Subcutaneous abdominal adipose tissue (tissue), 5 donors: ENCODE results near the gene BMS1.
"Not testable (repeated sequence)": the region's sequence is repeated elsewhere in the genome, so short reads cannot be mapped to it uniquely, and the experiment has no call there.

Experiments used
- H3K27ac ChIP-seq: one replicate; pipeline ENCODE4 v1.7.0; 2013; ENCODE audit warnings: low read depth, mild to moderate bottlenecking, inconsistent platforms, low read length, moderate library complexity
- H3K27me3 ChIP-seq, 5 donors: one replicate each; pipeline ENCODE4 v1.7.0; 2013; ENCODE audit warnings: low read length in 5 of 5, inconsistent platforms in 1 of 5; ENCODE audit not compliant: control insufficient read depth in 5 of 5, insufficient read depth in 4 of 5
- H3K36me3 ChIP-seq, 5 donors: one replicate each; pipeline ENCODE4 v1.7.0; 2013; ENCODE audit warnings: low read length in 5 of 5; ENCODE audit not compliant: control insufficient read depth in 5 of 5, insufficient read depth in 5 of 5
- H3K4me1 ChIP-seq, 5 donors: one replicate each; pipeline ENCODE4 v1.7.0; 2013; ENCODE audit warnings: low read length in 5 of 5, mild to moderate bottlenecking in 3 of 5, moderate library complexity in 1 of 5; ENCODE audit not compliant: control insufficient read depth in 5 of 5, insufficient read depth in 5 of 5
- H3K4me3 ChIP-seq, 5 donors: one replicate each; pipeline ENCODE4 v1.7.0; 2013; ENCODE audit warnings: low read length in 5 of 5, low read depth in 1 of 5
- H3K9ac ChIP-seq, 5 donors: one replicate each; pipeline ENCODE4 v1.7.0; 2013; ENCODE audit warnings: low read length in 5 of 5, mild to moderate bottlenecking in 4 of 5, moderate library complexity in 3 of 5
- H3K9me3 ChIP-seq, 5 donors: one replicate each; pipeline ENCODE4 v1.7.0; 2013; ENCODE audit warnings: low read length in 5 of 5; ENCODE audit not compliant: control insufficient read depth in 5 of 5
- donor health status: healthy.
- donor health status: healthy.
- donor health status: healthy.
- donor health status: healthy.
- donor health status: healthy.

Gene BMS1

GRCh38 chr10:42847261-42847660 is 64.7 kb downstream of the BMS1 start:
- not testable (repeated sequence) for H3K36me3 ChIP-seq, H3K27ac ChIP-seq, H3K9me3 ChIP-seq, H3K4me3 ChIP-seq, H3K9ac ChIP-seq, H3K4me1 ChIP-seq
- peaks cover 0 to 10% (median 7%) of the 10 kb centered on the region in 5 donors for H3K27me3 ChIP-seq

GRCh38 chr10:42850931-42851330 is 68.3 kb downstream of the BMS1 start:
- Histone ChIP-seq H3K9me3 (peaks cover 0 to 7% (median 0%) of the 10 kb centered on the region in 5 donors), H3K36me3 (no peaks in the 10 kb centered on the region), H3K27me3 (peaks cover 0 to 3% (median 0%) of the 10 kb centered on the region in 5 donors), H3K9ac (no peak overlapping the region), H3K4me3 (no peak overlapping the region), H3K27ac (no peak overlapping the region), H3K4me1 (no peaks in the 10 kb centered on the region)

GRCh38 chr10:42859256-42859655 is 76.7 kb downstream of the BMS1 start:
- Histone ChIP-seq H3K9ac (no peak overlapping the region), H3K9me3 (no peaks in the 10 kb centered on the region), H3K4me1 (no peaks in the 10 kb centered on the region), H3K36me3 (no peaks in the 10 kb centered on the region), H3K4me3 (no peak overlapping the region), H3K27me3 (peaks cover 0 to 11% (median 0%) of the 10 kb centered on the region in 5 donors), H3K27ac (no peak overlapping the region)

- H3K9ac ChIP-seq, H3K27ac ChIP-seq, H3K4me1 ChIP-seq, H3K36me3 ChIP-seq, H3K9me3 ChIP-seq, H3K4me3 ChIP-seq: not testable (repeated sequence)
- peaks cover 0 to 11% (median 6%) of the 10 kb centered on the region in 5 donors for H3K27me3 ChIP-seq
These were observed 77.4 kb downstream of the BMS1 start for GRCh38 chr10:42860016-42860415.

- H3K4me3 ChIP-seq, H3K9me3 ChIP-seq, H3K36me3 ChIP-seq, H3K27ac ChIP-seq, H3K9ac ChIP-seq: not testable (repeated sequence)
- H3K4me1 ChIP-seq = peaks cover 2 to 11% (median 9%) of the 10 kb centered on the region in 5 donors
- peaks cover 2 to 24% (median 20%) of the 10 kb centered on the region in 5 donors for H3K27me3 ChIP-seq
These were observed 80.2 kb downstream of the BMS1 start for GRCh38 chr10:42862801-42863200.

GRCh38 chr10:42864575-42864974 is 82.0 kb downstream of the BMS1 start:
- H3K4me3 ChIP-seq = no peak overlapping the region
- H3K27me3 ChIP-seq = peaks cover 2 to 21% (median 18%) of the 10 kb centered on the region in 5 donors
- no peaks in the 10 kb centered on the region for H3K9me3 ChIP-seq
- H3K27ac ChIP-seq = no peak overlapping the region
- peaks cover 2 to 11% (median 9%) of the 10 kb centered on the region in 5 donors for H3K4me1 ChIP-seq
- no peaks in the 10 kb centered on the region for H3K36me3 ChIP-seq
- no peak overlapping the region for H3K9ac ChIP-seq

- Histone ChIP-seq H3K27me3 (peaks cover 2 to 21% (median 15%) of the 10 kb centered on the region in 5 donors), H3K4me3 (no peak overlapping the region), H3K36me3 (no peaks in the 10 kb centered on the region), H3K9me3 (no peaks in the 10 kb centered on the region), H3K4me1 (peaks cover 2 to 14% (median 12%) of the 10 kb centered on the region in 5 donors), H3K27ac (no peak overlapping the region), H3K9ac (no peak overlapping the region)
These were observed 83.1 kb downstream of the BMS1 start for GRCh38 chr10:42865716-42866114.

- Histone ChIP-seq H3K27me3 (peaks cover 2 to 20% (median 15%) of the 10 kb centered on the region in 5 donors), H3K9ac (no peak overlapping the region), H3K4me3 (peak overlapping the region; percentile 24 to 57 (median 31)), H3K36me3 (no peaks in the 10 kb centered on the region), H3K9me3 (no peaks in the 10 kb centered on the region), H3K27ac (no peak overlapping the region), H3K4me1 (peaks cover 2 to 21% (median 18%) of the 10 kb centered on the region in 5 donors)
These were observed 83.8 kb downstream of the BMS1 start for GRCh38 chr10:42866115-42866995.

GRCh38 chr10:42867571-42867970 is 85.0 kb downstream of the BMS1 start:
- peaks cover 2 to 31% (median 30%) of the 10 kb centered on the region in 5 donors for H3K4me1 ChIP-seq
- no peaks in the 10 kb centered on the region for H3K36me3 ChIP-seq
- H3K27ac ChIP-seq = no peak overlapping the region
- H3K27me3 ChIP-seq = peaks cover 2 to 20% (median 13%) of the 10 kb centered on the region in 5 donors
- H3K9ac ChIP-seq = no peak overlapping the region
- H3K9me3 ChIP-seq = no peaks in the 10 kb centered on the region
- H3K4me3 ChIP-seq = no peak overlapping the region

- peaks cover 2 to 36% (median 31%) of the 10 kb centered on the region in 5 donors for H3K4me1 ChIP-seq
- no peak overlapping the region for H3K9ac ChIP-seq
- H3K27ac ChIP-seq = no peak overlapping the region
- H3K9me3 ChIP-seq = no peaks in the 10 kb centered on the region
- H3K36me3 ChIP-seq = no peaks in the 10 kb centered on the region
- peaks cover 2 to 20% (median 13%) of the 10 kb centered on the region in 5 donors for H3K27me3 ChIP-seq
- H3K4me3 ChIP-seq = no peak overlapping the region
These were observed 85.9 kb downstream of the BMS1 start for GRCh38 chr10:42868530-42868929.
